ENCODE results near the gene KANSL3.

The KANSL3 gene

DNA sequence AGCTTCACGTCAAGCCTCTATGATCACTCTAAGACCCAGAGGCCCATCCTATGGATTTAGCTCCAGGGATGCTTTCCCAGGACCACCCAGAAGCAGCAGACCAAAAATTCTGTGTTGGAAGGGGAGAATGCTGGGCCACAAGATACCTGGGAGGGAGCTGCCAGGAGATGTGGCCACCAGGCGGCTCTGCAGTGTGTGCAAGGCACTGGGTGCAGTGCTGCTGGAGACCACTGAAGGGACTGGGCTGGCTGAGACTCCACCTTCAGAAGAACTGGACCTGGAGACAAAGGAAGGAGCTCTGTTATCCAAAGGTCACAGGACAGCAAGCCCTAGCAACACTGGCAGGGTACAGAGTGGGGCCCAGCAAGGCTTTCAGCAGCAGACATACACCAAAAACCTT lies 34.0 kb downstream of the KANSL3 start:
- no peak for DNase-seq (ENCODE audit: low read depth)
- no peak overlapping the region for H3K4me3 ChIP-seq (ENCODE audit: low read length)
- TF ChIP-seq, protein P1, sequence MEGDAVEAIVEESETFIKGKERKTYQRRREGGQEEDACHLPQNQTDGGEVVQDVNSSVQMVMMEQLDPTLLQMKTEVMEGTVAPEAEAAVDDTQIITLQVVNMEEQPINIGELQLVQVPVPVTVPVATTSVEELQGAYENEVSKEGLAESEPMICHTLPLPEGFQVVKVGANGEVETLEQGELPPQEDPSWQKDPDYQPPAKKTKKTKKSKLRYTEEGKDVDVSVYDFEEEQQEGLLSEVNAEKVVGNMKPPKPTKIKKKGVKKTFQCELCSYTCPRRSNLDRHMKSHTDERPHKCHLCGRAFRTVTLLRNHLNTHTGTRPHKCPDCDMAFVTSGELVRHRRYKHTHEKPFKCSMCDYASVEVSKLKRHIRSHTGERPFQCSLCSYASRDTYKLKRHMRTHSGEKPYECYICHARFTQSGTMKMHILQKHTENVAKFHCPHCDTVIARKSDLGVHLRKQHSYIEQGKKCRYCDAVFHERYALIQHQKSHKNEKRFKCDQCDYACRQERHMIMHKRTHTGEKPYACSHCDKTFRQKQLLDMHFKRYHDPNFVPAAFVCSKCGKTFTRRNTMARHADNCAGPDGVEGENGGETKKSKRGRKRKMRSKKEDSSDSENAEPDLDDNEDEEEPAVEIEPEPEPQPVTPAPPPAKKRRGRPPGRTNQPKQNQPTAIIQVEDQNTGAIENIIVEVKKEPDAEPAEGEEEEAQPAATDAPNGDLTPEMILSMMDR (conservative IDR thresholded peaks at IDR 0.05; ENCODE audit: low read length), result no peak; the same call in 1 of the 2 replicates

DNA sequence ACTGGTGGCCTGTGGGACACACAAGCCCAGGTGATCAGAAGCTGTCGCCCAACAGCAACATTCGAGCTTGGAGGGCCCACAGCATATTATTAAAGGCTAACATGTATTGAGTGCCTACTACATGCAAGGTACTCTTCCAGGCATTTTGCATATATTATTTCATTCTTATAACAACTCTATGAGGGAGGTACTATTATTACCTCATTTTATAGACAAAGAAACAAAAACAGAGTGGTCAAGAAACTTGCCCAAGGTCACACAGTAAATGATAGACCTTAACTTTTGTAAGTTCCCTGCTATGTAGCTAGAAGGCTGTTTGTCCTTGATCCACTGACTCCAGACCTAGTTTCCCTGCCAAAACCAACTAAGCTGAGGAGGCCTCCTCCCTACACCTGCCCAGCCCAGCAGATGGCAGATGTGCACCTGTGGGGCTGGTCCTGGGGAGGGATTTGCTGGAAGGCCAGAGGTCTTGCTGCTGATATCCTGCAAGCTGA lies 35.7 kb downstream of the KANSL3 start:
- no peak overlapping the region for H3K4me3 ChIP-seq (ENCODE audit: low read length)
- DNase-seq (ENCODE audit: low read depth), result no peak
- TF ChIP-seq, protein P1 (conservative IDR thresholded peaks at IDR 0.05; ENCODE audit: low read length), result no peak

DNA sequence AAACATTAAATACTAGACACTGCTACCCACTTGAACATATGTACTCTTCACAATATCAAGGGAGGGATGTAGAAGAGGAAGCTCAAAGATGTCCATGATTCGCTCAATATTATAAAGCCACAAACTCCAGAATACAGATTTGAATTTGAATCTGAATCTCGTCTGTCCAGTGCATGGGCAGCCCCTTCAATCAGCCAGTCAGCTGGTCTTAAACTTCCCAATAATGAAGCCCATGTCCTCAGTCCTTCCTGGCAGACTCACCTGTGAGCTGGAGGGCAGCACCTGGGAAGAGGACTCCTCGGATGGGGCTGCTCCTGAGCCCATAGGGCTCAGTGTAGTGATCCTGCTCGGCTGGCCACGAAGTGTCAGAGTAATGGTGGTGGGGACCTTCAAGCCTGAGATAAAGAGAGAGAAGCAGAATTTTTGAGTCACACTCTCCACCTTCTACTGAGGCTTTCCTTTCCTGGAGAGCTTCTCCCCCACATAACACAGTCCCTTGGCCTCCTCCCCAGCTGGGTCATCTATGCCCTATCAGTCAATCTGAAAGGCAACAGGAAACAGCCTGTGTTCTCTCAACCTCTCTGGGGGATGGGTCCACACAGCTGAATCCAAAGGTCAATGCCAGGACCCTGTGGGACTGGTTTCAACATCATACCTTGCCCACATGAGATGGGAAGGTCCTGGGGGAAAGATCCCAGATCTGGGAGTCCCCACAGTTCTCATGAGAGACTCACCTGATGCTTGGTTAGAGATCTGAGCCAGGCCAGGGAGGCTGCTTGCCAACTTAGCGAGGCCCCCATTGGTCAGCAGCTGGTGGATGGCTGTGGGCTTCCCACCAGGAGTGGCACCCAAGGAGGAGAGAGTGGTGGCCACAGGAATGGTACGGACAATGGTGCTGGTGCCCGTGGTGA lies 36.5 kb downstream of the KANSL3 start:
- no peak for DNase-seq (ENCODE audit: low read depth)
- TF ChIP-seq, protein P1 (conservative IDR thresholded peaks at IDR 0.05; ENCODE audit: low read length), result no peak
- H3K4me3 ChIP-seq (ENCODE audit: low read length), result no peak overlapping the region

DNA sequence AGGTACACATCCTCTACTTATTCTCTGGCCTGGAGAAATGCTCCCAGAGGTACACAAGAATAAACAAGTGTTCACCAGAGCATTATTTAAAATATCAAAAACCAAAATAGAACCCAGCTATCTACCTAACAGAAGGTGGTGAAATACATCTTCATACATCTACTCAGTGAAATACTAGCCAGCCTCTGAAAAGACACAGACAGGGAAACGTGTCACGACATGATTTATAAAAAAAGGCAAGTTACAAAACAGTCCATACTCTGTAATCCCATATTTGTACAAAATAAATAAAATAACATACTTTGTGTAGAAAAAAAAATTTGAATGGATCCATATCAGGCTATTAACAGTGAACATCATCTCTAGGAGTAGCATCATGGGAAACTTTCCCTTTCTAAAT lies 38.2 kb downstream of the KANSL3 start:
- H3K4me3 ChIP-seq (ENCODE audit: low read length), result no peak overlapping the region
- TF ChIP-seq, protein P1 (conservative IDR thresholded peaks at IDR 0.05; ENCODE audit: low read length), result no peak
- DNase-seq (ENCODE audit: low read depth), result no peak

DNA sequence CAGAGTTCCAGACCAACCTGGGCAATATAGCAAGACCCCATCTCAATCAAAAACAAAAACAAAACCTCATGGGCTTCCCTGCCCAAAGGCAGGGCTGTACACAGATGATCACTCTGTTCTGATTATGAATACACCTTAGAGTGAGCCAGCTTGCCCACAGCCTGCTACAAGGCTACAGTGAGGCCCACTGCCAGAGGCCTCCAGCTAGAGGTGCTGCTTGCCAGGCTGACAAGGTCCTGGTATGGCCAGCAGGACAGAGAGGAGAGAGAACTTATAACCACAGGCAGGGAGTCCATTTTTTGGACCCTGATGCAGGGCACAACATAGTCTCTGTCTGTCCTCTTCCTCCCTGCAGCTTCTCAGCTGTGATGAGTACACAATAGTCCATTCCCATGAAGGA lies 41.5 kb downstream of the KANSL3 start:
- no peak overlapping the region for H3K4me3 ChIP-seq (ENCODE audit: low read length)
- TF ChIP-seq, protein P1 (conservative IDR thresholded peaks at IDR 0.05; ENCODE audit: low read length), result no peak
- DNase-seq (ENCODE audit: low read depth), result no peak

DNA sequence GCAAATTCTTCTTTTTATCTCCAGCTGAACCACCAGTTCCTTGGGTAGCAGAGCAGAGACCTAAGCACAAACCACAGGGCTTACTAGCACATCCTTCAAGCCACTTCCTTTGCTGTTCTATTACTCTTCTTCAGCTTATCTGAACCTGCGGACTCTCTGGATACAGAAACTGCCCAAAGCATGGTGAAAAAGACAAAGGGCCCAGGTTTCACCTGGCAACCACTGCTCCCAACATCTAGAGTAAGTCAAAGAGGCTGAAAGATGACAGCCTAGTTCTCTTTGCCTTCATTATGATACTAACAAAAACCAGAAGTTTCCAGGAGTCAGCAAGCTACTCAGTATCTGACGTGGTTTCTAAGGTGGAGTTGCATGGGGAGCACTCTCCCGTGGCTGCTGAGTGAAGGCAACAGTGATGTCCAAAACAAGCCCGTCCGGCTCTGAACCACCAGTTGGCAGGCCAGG lies 43.4 kb downstream of the KANSL3 start:
- TF ChIP-seq, protein P1 (conservative IDR thresholded peaks at IDR 0.05; ENCODE audit: low read length), result no peak
- H3K4me3 ChIP-seq (ENCODE audit: low read length), result no peak overlapping the region
- DNase-seq (ENCODE audit: low read depth), result no peak

DNA sequence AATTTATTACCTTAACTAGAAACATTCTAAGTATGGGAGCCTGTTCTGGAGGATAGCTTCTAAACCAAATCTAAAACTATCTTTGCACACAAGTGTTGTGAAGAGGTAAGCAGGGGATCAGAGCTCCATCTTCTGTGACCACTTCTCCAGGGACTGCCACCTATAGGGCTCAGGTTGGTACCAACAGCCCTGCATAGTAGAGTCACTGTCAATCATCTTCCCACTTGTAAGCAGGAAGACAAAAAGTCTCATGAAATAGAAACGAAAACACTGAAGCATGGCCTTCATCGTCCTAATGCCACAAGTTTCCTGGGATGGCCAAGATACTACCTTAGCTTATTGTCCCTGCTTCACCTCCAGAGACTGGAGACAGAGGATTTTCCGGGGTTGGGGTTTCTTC lies 43.8 kb downstream of the KANSL3 start:
- no peak overlapping the region for H3K4me3 ChIP-seq (ENCODE audit: low read length)
- TF ChIP-seq, protein P1 (conservative IDR thresholded peaks at IDR 0.05; ENCODE audit: low read length), result no peak
- no peak for DNase-seq (ENCODE audit: low read depth)

Measured in AG10803 (cell line).